Measurements from ENCODE around the gene COPA.

COPA gene

DNA sequence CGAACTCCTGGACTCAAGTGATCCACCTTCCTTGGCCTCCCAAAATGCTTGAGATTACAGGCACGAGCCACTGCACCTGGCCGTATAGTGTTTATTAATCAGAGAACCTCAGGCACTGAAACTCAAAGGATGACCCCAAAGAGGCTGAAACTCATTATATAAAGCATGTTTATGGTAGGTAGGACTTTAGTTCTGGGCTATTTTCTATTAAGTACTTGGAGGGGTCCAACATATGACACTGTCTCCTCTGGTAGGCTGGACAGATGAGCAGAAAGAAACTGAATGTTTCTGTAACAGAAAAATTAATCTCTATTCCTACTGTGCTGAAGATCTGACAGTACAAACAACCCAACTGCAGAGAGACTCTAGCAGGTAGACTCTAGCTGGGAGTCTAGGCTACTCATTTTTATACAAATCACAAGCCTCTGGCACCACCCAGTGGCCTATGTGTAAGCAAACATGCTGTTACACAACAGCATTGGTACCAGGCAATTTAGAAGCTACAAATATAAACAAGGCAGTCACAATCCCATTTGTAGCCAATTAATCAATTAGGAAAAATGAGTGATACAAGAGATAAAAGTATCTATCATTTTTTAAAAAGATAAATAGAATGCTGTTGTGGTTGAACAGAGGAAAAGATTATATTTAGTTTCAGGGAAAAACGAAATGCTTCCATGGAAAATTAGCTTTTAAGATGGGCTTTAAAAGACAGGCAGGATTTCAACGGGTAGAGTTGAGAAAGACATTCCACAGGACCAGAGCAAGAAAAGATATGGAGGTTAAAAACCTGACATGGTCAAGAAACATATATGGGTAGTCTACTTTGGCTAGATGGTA, 91.1 kb downstream of the COPA start:
- H3K27ac ChIP-seq = no peak overlapping the region
- H3K9me3 ChIP-seq = no peaks in the 10 kb centered on the region
- H3K4me3 ChIP-seq (ENCODE audit: low read depth in 1 of 2, low read length in 1 of 2) = no peak overlapping the region
- no peaks in the 10 kb centered on the region for H3K27me3 ChIP-seq
- TF ChIP-seq, protein P1, sequence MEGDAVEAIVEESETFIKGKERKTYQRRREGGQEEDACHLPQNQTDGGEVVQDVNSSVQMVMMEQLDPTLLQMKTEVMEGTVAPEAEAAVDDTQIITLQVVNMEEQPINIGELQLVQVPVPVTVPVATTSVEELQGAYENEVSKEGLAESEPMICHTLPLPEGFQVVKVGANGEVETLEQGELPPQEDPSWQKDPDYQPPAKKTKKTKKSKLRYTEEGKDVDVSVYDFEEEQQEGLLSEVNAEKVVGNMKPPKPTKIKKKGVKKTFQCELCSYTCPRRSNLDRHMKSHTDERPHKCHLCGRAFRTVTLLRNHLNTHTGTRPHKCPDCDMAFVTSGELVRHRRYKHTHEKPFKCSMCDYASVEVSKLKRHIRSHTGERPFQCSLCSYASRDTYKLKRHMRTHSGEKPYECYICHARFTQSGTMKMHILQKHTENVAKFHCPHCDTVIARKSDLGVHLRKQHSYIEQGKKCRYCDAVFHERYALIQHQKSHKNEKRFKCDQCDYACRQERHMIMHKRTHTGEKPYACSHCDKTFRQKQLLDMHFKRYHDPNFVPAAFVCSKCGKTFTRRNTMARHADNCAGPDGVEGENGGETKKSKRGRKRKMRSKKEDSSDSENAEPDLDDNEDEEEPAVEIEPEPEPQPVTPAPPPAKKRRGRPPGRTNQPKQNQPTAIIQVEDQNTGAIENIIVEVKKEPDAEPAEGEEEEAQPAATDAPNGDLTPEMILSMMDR (IDR thresholded peaks at IDR 0.05) = no peak
- peaks cover 12% of the 10 kb centered on the region for H3K36me3 ChIP-seq
- H3K4me1 ChIP-seq (ENCODE audit: control insufficient read depth in 1 of 2, insufficient read depth in 1 of 2, low read depth in 1 of 2, low read length in 1 of 2) = no peaks in the 10 kb centered on the region

DNA sequence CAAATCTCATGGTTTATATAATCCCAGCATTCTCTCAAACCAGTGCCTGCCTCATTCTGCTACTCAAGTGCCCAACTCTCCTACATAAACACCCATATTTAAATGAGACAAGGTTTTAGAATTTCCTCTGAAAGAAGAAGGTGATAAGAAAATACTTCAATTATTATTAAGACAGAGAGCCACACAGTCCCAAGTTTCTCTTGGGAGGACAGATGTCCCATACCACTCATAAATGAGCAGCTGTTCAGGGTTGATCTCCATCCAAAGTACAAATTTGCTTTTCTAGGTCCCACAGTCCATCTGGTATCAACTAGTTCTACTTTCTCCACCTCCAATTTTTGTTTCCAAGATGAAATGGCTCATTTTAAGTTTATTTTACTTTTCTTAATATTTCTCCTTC, 92.0 kb downstream of the COPA start:
- no peaks in the 10 kb centered on the region for H3K9me3 ChIP-seq
- H3K4me3 ChIP-seq (ENCODE audit: low read depth in 1 of 2, low read length in 1 of 2) = no peak overlapping the region
- H3K27ac ChIP-seq = no peak overlapping the region
- no peaks in the 10 kb centered on the region for H3K4me1 ChIP-seq (ENCODE audit: control insufficient read depth in 1 of 2, insufficient read depth in 1 of 2, low read depth in 1 of 2, low read length in 1 of 2)
- TF ChIP-seq, protein P1 (IDR thresholded peaks at IDR 0.05) = no peak
- no peaks in the 10 kb centered on the region for H3K27me3 ChIP-seq
- peaks cover 12% of the 10 kb centered on the region for H3K36me3 ChIP-seq

DNA sequence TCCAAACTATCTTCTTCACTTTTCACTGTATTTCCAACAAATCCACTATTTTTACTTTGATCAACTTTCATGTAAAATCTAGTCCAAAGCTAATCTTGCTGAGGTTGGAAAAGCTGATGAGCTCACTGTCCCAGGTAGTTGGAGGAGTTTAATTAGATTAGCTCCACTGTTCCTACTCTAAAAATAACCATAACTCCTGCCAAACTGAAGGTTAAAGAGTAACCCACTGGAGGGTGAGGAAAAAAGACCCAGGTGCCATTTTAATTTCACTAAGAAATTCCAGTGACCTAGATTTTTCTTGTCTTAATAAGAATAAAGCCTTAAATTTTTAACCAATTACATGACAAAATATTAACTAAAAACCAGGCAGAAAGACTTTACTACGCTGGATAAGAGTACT, 96.0 kb downstream of the COPA start:
- peaks cover 26% of the 10 kb centered on the region for H3K36me3 ChIP-seq

DNA sequence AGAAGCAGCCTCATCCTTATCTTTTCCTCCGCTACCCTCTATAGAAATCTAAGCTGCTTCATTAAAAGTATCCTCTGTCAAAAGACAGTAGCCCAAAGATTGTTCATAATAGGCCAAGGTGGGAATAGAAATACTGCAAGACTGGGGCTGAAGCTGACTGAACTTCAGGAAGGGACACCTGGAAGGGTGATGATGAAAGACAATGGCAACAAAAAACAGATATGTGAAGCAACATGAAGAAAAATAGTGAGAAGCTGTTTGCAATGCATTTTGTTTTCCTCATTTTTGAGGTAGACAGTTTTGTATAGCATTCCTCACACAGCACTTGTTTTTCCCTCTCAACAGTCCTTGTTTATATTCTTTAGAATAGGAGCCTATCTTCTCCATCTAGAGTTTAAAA, 97.6 kb downstream of the COPA start:
- peaks cover 32% of the 10 kb centered on the region for H3K36me3 ChIP-seq
- H3K27me3 ChIP-seq = no peaks in the 10 kb centered on the region
- peaks cover 5 to 7% of the 10 kb centered on the region in 2 experiments for H3K4me1 ChIP-seq (ENCODE audit: control insufficient read depth in 1 of 2, insufficient read depth in 1 of 2, low read depth in 1 of 2, low read length in 1 of 2)
- H3K27ac ChIP-seq = no peak overlapping the region
- TF ChIP-seq, protein P1 (IDR thresholded peaks at IDR 0.05) = no peak
- no peaks in the 10 kb centered on the region for H3K9me3 ChIP-seq
- no peak overlapping the region for H3K4me3 ChIP-seq (ENCODE audit: low read depth in 1 of 2, low read length in 1 of 2)

More for the DNA sequence above, 96.0 kb downstream of the COPA start:
- Histone ChIP-seq H3K4me1 (ENCODE audit: control insufficient read depth in 1 of 2, insufficient read depth in 1 of 2, low read depth in 1 of 2, low read length in 1 of 2) (peaks cover 5 to 7% of the 10 kb centered on the region in 2 experiments), H3K4me3 (ENCODE audit: low read depth in 1 of 2, low read length in 1 of 2) (no peak overlapping the region), H3K27ac (no peak overlapping the region), H3K27me3 (no peaks in the 10 kb centered on the region), H3K9me3 (no peaks in the 10 kb centered on the region)
- TF ChIP-seq, protein P1 (IDR thresholded peaks at IDR 0.05) = no peak

DNA sequence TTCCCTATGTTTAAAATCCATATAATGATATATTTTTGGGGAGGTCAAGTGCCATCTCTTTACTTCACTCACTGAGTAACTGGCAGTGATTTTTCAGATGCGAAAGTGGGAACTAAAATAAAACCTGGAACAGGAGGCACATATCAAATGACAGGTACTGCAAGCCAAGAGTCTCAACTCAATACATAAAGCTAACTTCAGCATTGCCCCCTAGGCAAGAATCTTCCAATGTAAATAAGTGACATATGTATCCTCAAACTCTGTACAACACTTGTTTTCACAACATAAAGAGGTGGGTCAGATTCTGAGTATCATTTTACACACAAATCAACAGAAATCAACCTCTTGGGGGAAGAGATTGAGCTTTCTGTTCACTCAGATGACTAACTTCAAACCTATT, 98.8 kb downstream of the COPA start:
- no peaks in the 10 kb centered on the region for H3K27me3 ChIP-seq
- TF ChIP-seq, protein P1 (IDR thresholded peaks at IDR 0.05) = no peak

More for the DNA sequence above, 98.8 kb downstream of the COPA start:
- Histone ChIP-seq H3K27ac (no peak overlapping the region), H3K36me3 (peaks cover 44% of the 10 kb centered on the region), H3K4me3 (ENCODE audit: low read depth in 1 of 2, low read length in 1 of 2) (no peak overlapping the region), H3K4me1 (ENCODE audit: control insufficient read depth in 1 of 2, insufficient read depth in 1 of 2, low read depth in 1 of 2, low read length in 1 of 2) (peaks cover 5 to 7% of the 10 kb centered on the region in 2 experiments), H3K9me3 (no peaks in the 10 kb centered on the region)

All from neutrophil (primary cell).